GM12878 (cell line): Measurements from ENCODE around the gene CBLB. TPM values are rescaled to one million over a fixed set of nuclear protein-coding genes. Genes with fewer than 3 reads are reported as not detected.

Source experiments
- ATAC-seq: fragments of 200-7000 bp; cut with Tn5 transposase; 3 replicates; pipeline ENCODE4 v1.9.1; 2020; ENCODE audit warnings: mild to moderate bottlenecking, moderate library complexity
- BruUV-seq: library from RNA; stranded (reverse); fragments of 400-500 nt; replicated peaks from 2 replicates; lab custom pipeline; 2021; lab: Mats Ljungman, UMichigan
- CTCF ChIA-PET: fragments of 300-600 bp; sonication (Branson Sonifier 250); formaldehyde crosslinking; extraction: SDS; loops from one replicate; lab custom pipeline; 2021; ENCODE audit warnings: inconsistent platforms; lab: Yijun Ruan, JAX
- POLR2A ChIA-PET: fragments of 350-600 bp; formaldehyde crosslinking; extraction: SDS; loops from one replicate; lab custom pipeline; 2021; ENCODE audit warnings: inconsistent platforms; lab: Charles Lee
- RAD21 ChIA-PET: fragments of 300-600 bp; sonication (Branson Sonifier 250); formaldehyde crosslinking; loops from one replicate; lab custom pipeline; 2023; ENCODE audit warnings: antibody characterized with exemption; ENCODE audit not compliant: unreplicated experiment; lab: Charles Lee
- SMC1A ChIA-PET: fragments of 300-600 bp; sonication (Branson Sonifier 250); formaldehyde crosslinking; loops from one replicate; lab custom pipeline; 2023; ENCODE audit not compliant: unreplicated experiment, uncharacterized antibody; lab: Charles Lee
- DNase-seq: peaks from one replicate; pipeline ENCODE4 v3.0.0-alpha.2; 2011; ENCODE audit warnings: low read depth, low spot score
- FAIRE-seq: peaks from 3 replicates; lab custom pipeline; 2011; peaks lifted over from hg19 to GRCh38; lab: Jason Lieb, UNC
- H2AFZ ChIP-seq: 2 replicates; pipeline ENCODE4 v1.6.0; 2011; ENCODE audit warnings: low read depth, low read length, control low read depth; ENCODE audit not compliant: control insufficient read depth
- H3K27ac ChIP-seq: 2 replicates; pipeline ENCODE4 v1.5.1; 2011; ENCODE audit warnings: control low read depth; ENCODE audit not compliant: control insufficient read depth, insufficient read depth
- H3K27me3 ChIP-seq, 2 experiments: replicated peaks in 1 of 2; 2 replicates each; pipeline versions ENCODE4 v1.6.0 to v1.6.1; 2011; ENCODE audit warnings: low read length in 1 of 2; ENCODE audit not compliant: control insufficient read depth in 2 of 2, insufficient read depth in 2 of 2
- H3K36me3 ChIP-seq, 2 experiments: 2 replicates each; pipeline ENCODE4 v1.5.1; 2011; ENCODE audit warnings: low read length in 1 of 2; ENCODE audit not compliant: control insufficient read depth in 2 of 2, insufficient read depth in 2 of 2
- H3K4me1 ChIP-seq: 2 replicates; pipeline ENCODE4 v1.6.1; 2011; ENCODE audit warnings: mild to moderate bottlenecking, low read length, moderate library complexity, mixed read lengths; ENCODE audit not compliant: control insufficient read depth, insufficient read depth
- H3K4me2 ChIP-seq: 2 replicates; pipeline ENCODE4 v1.6.0; 2011; ENCODE audit warnings: control low read depth; ENCODE audit not compliant: control insufficient read depth, insufficient read depth
- H3K4me3 ChIP-seq: fragments of 200-600 bp; sonication (generic); 2 replicates; pipeline ENCODE4 v1.5.1; 2016
- H3K79me2 ChIP-seq: 2 replicates; pipeline ENCODE4 v1.6.0; 2011; ENCODE audit warnings: low read length; ENCODE audit not compliant: control insufficient read depth, insufficient read depth
- H3K9ac ChIP-seq: 2 replicates; pipeline ENCODE4 v1.8.0; 2011; ENCODE audit warnings: low read length, control low read depth, mixed read lengths; ENCODE audit not compliant: control insufficient read depth, insufficient read depth
- H3K9me3 ChIP-seq: replicated peaks from 3 replicates; pipeline ENCODE4 v1.5.1; 2011; ENCODE audit warnings: mild to moderate bottlenecking, low read length; ENCODE audit not compliant: control insufficient read depth, insufficient read depth
- H4K20me1 ChIP-seq: 2 replicates; pipeline ENCODE4 v1.6.0; 2011; ENCODE audit not compliant: control insufficient read depth, insufficient read depth
- BHLHE40 ChIP-seq, 2 experiments: fragments of 450-650 bp in 1 of 2; IDR thresholded peaks; 2 replicates each; pipeline ENCODE4 v1.6.1; 2011 to 2017; ENCODE audit warnings: low read depth in 2 of 2, borderline replicate concordance in 1 of 2, improper control_type of control experiment in 1 of 2, low read length in 1 of 2, mild to moderate bottlenecking in 1 of 2
- CBFB ChIP-seq: IDR thresholded peaks from 2 replicates; pipeline ENCODE4 v1.6.1; 2016; ENCODE audit warnings: antibody characterized with exemption, low read depth
- PAX5 ChIP-seq: IDR thresholded peaks from 2 replicates; pipeline ENCODE4 v1.6.1; 2011; ENCODE audit warnings: low read depth, low read length, borderline replicate concordance
- SIX5 ChIP-seq: IDR thresholded peaks from 2 replicates; pipeline ENCODE4 v1.6.1; 2011; ENCODE audit warnings: mild to moderate bottlenecking, low read depth, low read length, moderate library complexity; ENCODE audit not compliant: severe bottlenecking
- SMARCA5 ChIP-seq: fragments of 450-650 bp; IDR thresholded peaks from 2 replicates; pipeline ENCODE4 v1.6.1; 2017; ENCODE audit warnings: mild to moderate bottlenecking
- YBX1 ChIP-seq: fragments of 450-650 bp; IDR thresholded peaks from 2 replicates; pipeline ENCODE4 v1.6.1; 2016; ENCODE audit warnings: antibody characterized with exemption
- in situ Hi-C: fragments of 300-500 bp; cut with MboI; formaldehyde crosslinking; loops from 9 replicates; pipeline ENCODE4 v1.14.3; 2018; ENCODE audit warnings: mixed read lengths
- intact Hi-C: fragments of 100-400 bp; cut with micrococcal nuclease; formaldehyde crosslinking; loops from one replicate; pipeline ENCODE4 v1.14.2; 2022; ENCODE audit not compliant: unreplicated experiment
- polyA plus RNA-seq, 11 experiments: library from polyadenylated mRNA; depleted of rRNA in 4 of 11; unstranded in 6 of 11; stranded (reverse) in 5 of 11; fragments of >200 nt; fragmentation: Nextera tagmentation in 4 of 11; fragmentation: Illumina TruSeq in 1 of 11; extraction: Ambion mirVana in 4 of 11; extraction: Trizol in 1 of 11; gene quantifications; 1 replicate in 1 of 11; 2 replicates in 10 of 11; pipeline versions ENCODE4 v1.2.1 to v1.2.3, GENCODE V29; 2011 to 2016; ENCODE audit warnings: inconsistent platforms in 2 of 11, missing spikeins in 2 of 11, low read depth in 1 of 11
- total RNA-seq, 4 experiments: library from RNA; depleted of rRNA in 3 of 4; stranded (reverse); fragments of >200 nt in 3 of 4; fragmentation: Illumina TruSeq in 1 of 4; extraction: Trizol in 1 of 4; gene quantifications; 2 replicates each; pipeline versions ENCODE4 v1.2.1 to v1.2.3, GENCODE V29; 2013 to 2021
- TF ChIP-seq, protein P1 (sequence below): IDR thresholded peaks from 2 replicates; pipeline ENCODE4 v1.6.1; 2012; ENCODE audit warnings: improper control_type of control experiment, low read depth, low read length; ENCODE audit not compliant: insufficient replicate concordance
- TF ChIP-seq, protein P2 (sequence below): IDR thresholded peaks from 2 replicates; pipeline ENCODE4 v1.6.1; 2012; ENCODE audit warnings: low read depth, low read length, improper control_type of control experiment

CBLB gene
- total and polyA plus RNA-seq, 10 of the 15 experiments (the other 5 are each of a cell fraction or from before 2014, with no cell fraction given) = 17.2 to 107 (median 41.9) TPM

DNA sequence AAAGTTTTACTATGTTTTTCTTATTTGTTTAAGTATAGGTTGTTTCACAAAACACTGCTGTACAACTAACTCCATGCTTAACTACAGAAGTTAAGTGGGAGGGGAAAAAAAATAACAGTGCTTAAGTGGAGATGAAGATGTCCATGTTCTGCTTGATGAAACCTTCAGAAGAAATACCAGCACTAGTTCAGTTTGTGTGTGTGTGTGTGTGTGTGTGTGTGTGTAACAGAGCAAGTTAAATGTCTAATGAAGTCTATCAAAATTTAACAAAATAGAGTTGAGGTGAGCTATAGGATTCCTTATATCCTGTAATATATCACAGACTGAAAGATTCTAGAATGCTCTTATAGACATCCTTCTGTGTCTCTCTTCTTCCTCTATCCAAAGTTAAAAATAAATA lies 44.1 kb upstream of the CBLB start (continued):
- TF ChIP-seq, protein P1, sequence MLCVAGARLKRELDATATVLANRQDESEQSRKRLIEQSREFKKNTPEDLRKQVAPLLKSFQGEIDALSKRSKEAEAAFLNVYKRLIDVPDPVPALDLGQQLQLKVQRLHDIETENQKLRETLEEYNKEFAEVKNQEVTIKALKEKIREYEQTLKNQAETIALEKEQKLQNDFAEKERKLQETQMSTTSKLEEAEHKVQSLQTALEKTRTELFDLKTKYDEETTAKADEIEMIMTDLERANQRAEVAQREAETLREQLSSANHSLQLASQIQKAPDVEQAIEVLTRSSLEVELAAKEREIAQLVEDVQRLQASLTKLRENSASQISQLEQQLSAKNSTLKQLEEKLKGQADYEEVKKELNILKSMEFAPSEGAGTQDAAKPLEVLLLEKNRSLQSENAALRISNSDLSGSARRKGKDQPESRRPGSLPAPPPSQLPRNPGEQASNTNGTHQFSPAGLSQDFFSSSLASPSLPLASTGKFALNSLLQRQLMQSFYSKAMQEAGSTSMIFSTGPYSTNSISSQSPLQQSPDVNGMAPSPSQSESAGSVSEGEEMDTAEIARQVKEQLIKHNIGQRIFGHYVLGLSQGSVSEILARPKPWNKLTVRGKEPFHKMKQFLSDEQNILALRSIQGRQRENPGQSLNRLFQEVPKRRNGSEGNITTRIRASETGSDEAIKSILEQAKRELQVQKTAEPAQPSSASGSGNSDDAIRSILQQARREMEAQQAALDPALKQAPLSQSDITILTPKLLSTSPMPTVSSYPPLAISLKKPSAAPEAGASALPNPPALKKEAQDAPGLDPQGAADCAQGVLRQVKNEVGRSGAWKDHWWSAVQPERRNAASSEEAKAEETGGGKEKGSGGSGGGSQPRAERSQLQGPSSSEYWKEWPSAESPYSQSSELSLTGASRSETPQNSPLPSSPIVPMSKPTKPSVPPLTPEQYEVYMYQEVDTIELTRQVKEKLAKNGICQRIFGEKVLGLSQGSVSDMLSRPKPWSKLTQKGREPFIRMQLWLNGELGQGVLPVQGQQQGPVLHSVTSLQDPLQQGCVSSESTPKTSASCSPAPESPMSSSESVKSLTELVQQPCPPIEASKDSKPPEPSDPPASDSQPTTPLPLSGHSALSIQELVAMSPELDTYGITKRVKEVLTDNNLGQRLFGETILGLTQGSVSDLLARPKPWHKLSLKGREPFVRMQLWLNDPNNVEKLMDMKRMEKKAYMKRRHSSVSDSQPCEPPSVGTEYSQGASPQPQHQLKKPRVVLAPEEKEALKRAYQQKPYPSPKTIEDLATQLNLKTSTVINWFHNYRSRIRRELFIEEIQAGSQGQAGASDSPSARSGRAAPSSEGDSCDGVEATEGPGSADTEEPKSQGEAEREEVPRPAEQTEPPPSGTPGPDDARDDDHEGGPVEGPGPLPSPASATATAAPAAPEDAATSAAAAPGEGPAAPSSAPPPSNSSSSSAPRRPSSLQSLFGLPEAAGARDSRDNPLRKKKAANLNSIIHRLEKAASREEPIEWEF = no peak
- TF ChIP-seq CBFB = no peak
- TF ChIP-seq SIX5 = no peak
- TF ChIP-seq SMARCA5 = no peak
- no peak for TF ChIP-seq BHLHE40 (IDR thresholded peaks at IDR 0.05; ENCODE audit: borderline replicate concordance in 1 of 2, low read depth in 2 of 2, low read length in 1 of 2)
- TF ChIP-seq, all 136 proteins: peak for 0

DNA sequence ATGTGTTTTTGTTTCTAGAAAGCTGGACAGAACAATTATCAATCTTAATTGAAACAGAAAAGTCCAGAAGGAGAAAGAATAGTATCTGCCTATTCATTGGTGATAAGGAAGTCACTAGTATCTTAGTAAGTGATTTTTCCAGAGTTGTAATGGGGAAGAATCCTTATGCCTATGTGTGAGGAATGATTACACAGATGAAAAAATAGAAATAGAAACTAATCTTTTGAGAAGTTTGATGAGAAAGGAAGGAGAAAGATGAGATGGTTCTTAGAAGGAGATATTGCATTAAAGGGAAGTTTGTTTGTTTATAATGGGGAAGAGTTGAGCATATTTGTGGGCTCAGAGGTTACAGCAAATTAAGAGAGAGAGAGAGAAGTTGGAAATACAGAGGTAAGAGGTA lies 42.7 kb upstream of the CBLB start:
- in situ Hi-C loops = no loop called here
- TF ChIP-seq, protein P2, sequence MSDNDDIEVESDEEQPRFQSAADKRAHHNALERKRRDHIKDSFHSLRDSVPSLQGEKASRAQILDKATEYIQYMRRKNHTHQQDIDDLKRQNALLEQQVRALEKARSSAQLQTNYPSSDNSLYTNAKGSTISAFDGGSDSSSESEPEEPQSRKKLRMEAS = no peak
- TF ChIP-seq YBX1 (no peak), PAX5 (no peak)
- TF ChIP-seq, all 136 proteins: peak for 0
- Histone ChIP-seq H3K27ac (no peak overlapping the region), H3K4me2 (no peak overlapping the region), H3K79me2 (no peaks in the 10 kb centered on the region), H3K9ac (no peak overlapping the region), H2AFZ (no peak overlapping the region), H3K27me3 (no peaks in the 10 kb centered on the region), H3K36me3 (no peaks in the 10 kb centered on the region), H3K4me1 (peaks cover 3% of the 10 kb centered on the region; the same call in 1 of the 2 replicates), H3K4me3 (no peak overlapping the region), H3K9me3 (no peaks in the 10 kb centered on the region; the same call in 1 of the 3 replicates), H4K20me1 (no peaks in the 10 kb centered on the region)
- no peak for ATAC-seq
- CTCF ChIA-PET = interaction anchor here (0.8 to 1.1 kb wide), 2 partner anchors 8 to 26 kb away, joined by 3 read pairs; no protein-coding TSS in a partner anchor
- intact Hi-C loops = no loop called here
- RAD21 ChIA-PET = no interaction called here
- no peak for FAIRE-seq
- no peak for DNase-seq
- no TSS peak for BruUV-seq
- POLR2A ChIA-PET = no interaction called here
- SMC1A ChIA-PET = interaction anchor here (0.7 to 2.1 kb wide), 3 partner anchors 28 to 209 kb away, joined by 3 to 5 read pairs (median 4); no protein-coding TSS in a partner anchor
